HG02885 (cell line): ENCODE measurements around the gene CHTF8.
"Not testable (repeated sequence)": the region's sequence is repeated elsewhere in the genome, so short reads cannot be mapped to it uniquely, and the experiment has no call there.

Source experiments
- ATAC-seq: cut with Tn5 transposase; IDR thresholded peaks from one replicate; pipeline ENCODE4 v1.9.1; 2021; ENCODE audit warnings: mild to moderate bottlenecking; ENCODE audit not compliant: unreplicated experiment, poor library complexity

The CHTF8 gene

GRCh38 chr16:69141014-69141413 lies 8.6 kb upstream of the CHTF8 start:
- ATAC-seq = no peak

GRCh38 chr16:69139464-69139863 lies 7.1 kb upstream of the CHTF8 start:
- not testable (repeated sequence) for ATAC-seq

GRCh38 chr16:69138608-69139007 lies 6.2 kb upstream of the CHTF8 start:
- ATAC-seq = no peak

GRCh38 chr16:69133373-69133954 lies 1.1 kb upstream of the CHTF8 start:
- ATAC-seq = no peak

- ATAC-seq = peak; percentile 51
These were observed 457 bp downstream of the CHTF8 start for GRCh38 chr16:69131839-69132423.

GRCh38 chr16:69131167-69131838 lies 1.1 kb downstream of the CHTF8 start:
- ATAC-seq = no peak

GRCh38 chr16:69130461-69130860 lies 1.9 kb downstream of the CHTF8 start:
- no peak for ATAC-seq

GRCh38 chr16:69127966-69128510 lies 4.3 kb downstream of the CHTF8 start:
- no peak for ATAC-seq

- ATAC-seq = not testable (repeated sequence)
These were observed 5.6 kb downstream of the CHTF8 start for GRCh38 chr16:69126801-69127200.

- ATAC-seq = no peak
These were observed 6.2 kb downstream of the CHTF8 start for GRCh38 chr16:69126221-69126620.

GRCh38 chr16:69124961-69125360 lies 7.4 kb downstream of the CHTF8 start:
- ATAC-seq = not testable (repeated sequence)

GRCh38 chr16:69124406-69124805 lies 8.0 kb downstream of the CHTF8 start:
- ATAC-seq = not testable (repeated sequence)

- no peak for ATAC-seq
These were observed 8.5 kb downstream of the CHTF8 start for GRCh38 chr16:69123910-69124309.

- no peak for ATAC-seq
These were observed 12.2 kb downstream of the CHTF8 start for GRCh38 chr16:69120096-69120664.

GRCh38 chr16:69119536-69119935 lies 12.9 kb downstream of the CHTF8 start:
- ATAC-seq = no peak

- no peak for ATAC-seq
These were observed 13.4 kb downstream of the CHTF8 start for GRCh38 chr16:69118994-69119393.

- no peak for ATAC-seq
These were observed 13.9 kb downstream of the CHTF8 start for GRCh38 chr16:69118468-69118867.

GRCh38 chr16:69116906-69117305 lies 15.5 kb downstream of the CHTF8 start:
- no peak for ATAC-seq

- no peak for ATAC-seq
These were observed 16.0 kb downstream of the CHTF8 start for GRCh38 chr16:69116256-69116875.

- ATAC-seq = no peak
These were observed 16.6 kb downstream of the CHTF8 start for GRCh38 chr16:69115837-69116236.

GRCh38 chr16:69115361-69115760 lies 17.0 kb downstream of the CHTF8 start:
- no peak for ATAC-seq
